ENCODE results near the gene UGGT1.

Gene UGGT1

DNA sequence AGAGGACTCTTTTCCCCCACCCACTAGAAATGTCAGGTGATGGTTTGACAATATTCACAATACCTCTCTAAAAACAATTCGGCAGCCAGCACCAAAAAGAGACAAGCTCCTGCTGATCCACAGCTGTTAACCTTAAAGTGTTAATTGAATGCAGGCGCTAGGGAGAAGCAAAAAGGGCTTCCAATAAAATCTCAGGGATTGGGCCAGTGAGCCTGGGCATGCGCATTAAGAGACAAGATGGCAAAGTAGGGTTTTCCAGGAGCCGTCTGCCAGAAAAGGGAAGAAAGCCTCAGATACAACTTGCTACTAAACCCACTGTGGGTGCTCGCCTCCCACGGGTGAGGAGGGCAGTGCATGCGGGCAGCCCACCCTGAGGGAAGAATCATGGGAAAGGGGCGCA lies 128.9 kb downstream of the UGGT1 start:
- DNase-seq, result no peak

- no peak for DNase-seq
Measured at GRCh38 chr2:128227862-128228261, 136.9 kb downstream of the UGGT1 start.

DNA sequence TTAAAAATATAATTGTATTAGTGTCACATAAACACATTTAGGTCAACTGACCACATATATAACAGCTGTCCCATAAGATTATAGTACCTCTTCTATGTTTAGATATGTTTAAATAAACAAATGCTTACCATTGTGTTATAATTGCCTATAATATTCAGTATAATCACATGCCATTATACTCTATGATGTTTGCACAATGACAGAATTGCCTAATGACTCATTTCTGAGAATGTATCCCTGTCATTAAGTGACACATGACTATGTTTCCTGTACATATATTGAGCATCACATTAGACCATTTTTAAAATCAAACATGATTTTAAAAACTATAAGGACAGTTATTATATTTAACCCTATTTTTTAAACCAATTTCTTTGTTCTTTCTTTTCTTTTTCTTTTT lies 137.9 kb downstream of the UGGT1 start:
- DNase-seq, result no peak

DNA sequence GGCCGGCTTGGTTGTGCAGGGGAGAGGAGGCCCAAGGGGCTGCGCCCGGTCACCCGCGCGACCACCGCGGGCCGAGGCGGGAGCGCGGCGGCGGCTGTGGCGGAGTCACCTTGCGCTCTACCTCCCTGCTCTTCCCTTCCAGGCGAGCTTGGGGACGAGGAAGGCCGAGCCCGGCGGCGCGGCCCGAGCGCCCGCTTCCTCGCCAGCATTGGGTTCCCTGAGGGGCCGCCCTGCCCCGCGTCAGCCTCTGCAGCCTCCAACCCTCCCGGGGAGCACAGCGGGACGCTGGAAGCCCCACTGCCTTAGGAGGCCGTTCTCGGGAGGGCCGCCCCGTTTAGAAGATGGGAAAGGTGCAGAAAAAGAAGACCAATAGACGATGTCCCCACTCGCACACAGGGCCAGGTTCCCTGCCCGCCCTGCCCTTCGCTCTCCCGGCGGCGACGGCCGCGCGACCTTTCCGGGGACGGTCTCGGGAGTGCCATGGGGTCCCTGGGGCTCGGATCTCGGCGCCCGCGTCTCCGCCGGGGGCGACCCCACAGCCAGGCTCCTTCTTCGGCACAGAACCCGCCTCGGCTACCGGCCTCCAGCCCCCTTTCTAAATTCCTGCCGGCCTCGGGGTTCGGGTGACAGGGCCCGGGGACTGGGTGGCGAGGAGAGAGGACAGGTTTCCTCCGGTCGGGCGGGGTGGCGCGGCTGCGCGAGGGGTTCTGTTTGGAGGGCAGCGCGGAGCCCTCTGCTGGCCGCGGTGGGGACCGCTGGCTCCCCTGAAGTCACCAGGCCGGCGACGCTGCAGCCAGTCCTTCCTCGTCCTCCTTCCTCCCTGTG lies 142.2 kb downstream of the UGGT1 start:
- peak; percentile 80 for DNase-seq

DNA sequence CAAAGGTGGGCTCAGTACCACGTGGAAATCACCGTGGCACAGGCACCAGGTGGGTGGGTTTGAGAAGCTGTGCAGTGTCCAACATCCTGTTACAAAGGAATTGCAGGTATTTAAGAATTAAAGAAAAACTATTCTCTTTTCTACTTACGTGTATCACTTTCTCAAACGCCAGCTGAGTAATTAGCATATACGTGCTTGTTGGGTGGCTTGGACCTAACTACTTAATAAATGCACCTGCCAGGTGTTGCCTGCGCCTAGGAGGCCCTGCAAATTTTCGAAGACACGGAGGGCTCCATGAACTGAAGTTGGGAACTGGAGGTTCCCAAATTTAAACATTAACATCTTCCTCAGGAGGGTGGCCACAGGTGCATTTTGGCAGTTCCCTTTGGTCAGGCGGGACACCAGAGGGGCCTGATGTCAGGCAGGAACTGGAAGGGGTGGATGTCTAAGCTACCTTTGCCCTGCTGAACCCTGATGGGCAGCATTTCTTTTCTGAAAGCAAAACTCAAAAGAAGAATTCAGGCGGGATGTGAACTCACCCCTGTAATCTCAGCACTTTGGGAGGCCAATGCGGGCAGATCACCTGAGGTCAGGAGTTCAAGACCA lies 142.9 kb downstream of the UGGT1 start:
- DNase-seq, result no peak

DNA sequence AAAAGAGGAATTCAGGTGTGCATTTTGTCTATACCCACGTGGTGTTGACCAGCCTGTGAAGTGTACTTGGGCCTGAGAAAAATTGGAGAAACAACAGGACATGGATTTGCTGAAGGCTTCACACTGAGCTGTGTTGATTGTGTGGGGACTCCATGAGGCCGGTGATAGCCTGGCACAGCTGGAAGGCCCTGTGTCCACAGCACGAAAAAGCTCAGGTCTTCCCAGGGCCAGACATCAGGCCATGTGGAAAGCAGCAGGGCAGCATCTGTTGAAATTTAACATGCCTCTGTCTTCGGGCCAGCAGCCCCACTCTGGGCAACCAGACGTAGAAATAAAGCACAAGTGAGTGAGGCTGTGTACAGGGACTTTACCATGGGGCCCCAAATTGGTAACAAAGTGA lies 143.6 kb downstream of the UGGT1 start:
- no peak for DNase-seq

- DNase-seq, result no peak
Measured at GRCh38 chr2:128235581-128235980, 144.6 kb downstream of the UGGT1 start.

- no peak for DNase-seq
Measured at GRCh38 chr2:128236491-128237035, 145.6 kb downstream of the UGGT1 start.

GRCh38 chr2:128237081-128237534 lies 146.1 kb downstream of the UGGT1 start:
- DNase-seq, result no peak

DNA sequence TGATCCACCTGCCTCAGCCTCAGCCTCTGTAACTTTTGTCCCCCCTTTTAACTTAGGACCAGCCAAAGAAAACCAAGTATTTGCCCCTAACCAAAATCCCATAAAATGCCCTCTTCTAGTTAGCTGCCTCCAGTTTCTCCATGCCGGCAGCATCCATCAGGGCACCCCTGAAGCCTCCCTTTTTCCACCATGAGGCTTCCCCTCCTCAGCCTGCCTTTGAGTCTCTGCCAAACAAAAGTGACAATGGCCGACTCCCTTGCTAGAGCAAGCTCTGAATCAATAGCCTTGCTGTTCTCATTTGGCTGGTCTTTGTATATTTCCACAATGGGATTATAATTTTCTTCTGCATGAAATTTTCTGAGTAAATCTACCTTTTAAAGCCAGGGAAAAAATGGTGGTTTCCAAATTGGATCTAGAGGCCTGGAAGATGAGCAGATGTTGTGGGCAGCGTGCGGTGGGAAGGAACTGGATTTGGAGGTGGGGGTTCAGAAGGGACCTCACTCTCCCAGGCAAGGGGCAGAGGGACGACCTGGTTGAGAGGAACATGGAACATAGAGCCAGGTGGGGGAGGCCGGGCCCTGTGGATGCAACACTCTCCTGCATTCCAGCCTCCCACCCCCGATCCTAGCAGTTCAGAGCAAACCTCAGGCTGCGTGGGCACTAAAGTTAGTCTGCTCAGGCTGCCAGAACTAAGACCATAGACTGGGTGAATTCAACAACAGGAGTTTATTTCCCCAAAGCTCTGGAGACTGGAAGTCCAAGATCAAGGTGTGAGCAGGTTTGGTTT lies 147.1 kb downstream of the UGGT1 start:
- DNase-seq, result no peak

DNA sequence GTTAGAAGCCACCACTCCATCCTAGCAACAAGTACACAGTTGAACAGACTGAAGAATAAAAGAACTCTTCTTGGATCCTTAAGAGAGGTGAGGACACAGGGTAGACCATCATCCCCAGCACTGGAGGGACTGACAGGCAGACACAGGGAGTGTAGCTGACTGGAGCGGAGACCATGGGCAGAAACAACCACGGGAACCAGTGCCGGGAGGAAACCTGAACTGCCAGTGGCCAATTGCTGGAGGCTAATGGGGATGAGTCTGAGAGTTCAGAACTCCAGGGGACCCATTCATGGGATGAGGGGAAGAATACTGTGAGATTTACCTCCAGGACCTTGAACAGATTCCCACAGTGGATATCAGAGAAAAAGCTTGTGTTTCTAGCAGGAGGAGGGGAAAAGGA lies 150.9 kb downstream of the UGGT1 start:
- DNase-seq, result no peak

Data from CD4-positive, alpha-beta T cell treated with Interleukin-17A for 1 hour (primary cell).